Measurements from ENCODE around the gene LHFPL2. TPM values are rescaled to one million over a fixed set of nuclear protein-coding genes. Genes with fewer than 3 reads are reported as not detected.
"Not testable (repeated sequence)": the region's sequence is repeated elsewhere in the genome, so short reads cannot be mapped to it uniquely, and the experiment has no call there.

The LHFPL2 gene
- total and polyA plus RNA-seq, 4 donors: 6.5 to 49.4 (median 47.7) TPM

- H3K27me3 ChIP-seq (ENCODE audit: control insufficient read depth in 3 of 3, insufficient read depth in 3 of 3, low read length in 2 of 3): no peaks in the 10 kb centered on the region
- no peak for TF ChIP-seq CTCF (IDR thresholded peaks at IDR 0.05; ENCODE audit: control extremely low read depth, extremely low read depth)
- no peak overlapping the region for H3K27ac ChIP-seq (ENCODE audit: low read depth in 1 of 2, low read length in 1 of 2)
- no peak overlapping the region for H3K4me3 ChIP-seq
- DNase-seq: no peak
- WGBS, 2 donors: 95 to 96% methylated on average over 5 of the region's 5 CpGs
- H3K36me3 ChIP-seq (ENCODE audit: control insufficient read depth in 4 of 4, insufficient read depth in 4 of 4, low read length in 4 of 4): no peaks in the 10 kb centered on the region
- H3K4me1 ChIP-seq (ENCODE audit: control insufficient read depth in 5 of 5, insufficient read depth in 5 of 5, low read length in 5 of 5): peaks cover 0 to 10% (median 1%) of the 10 kb centered on the region in 5 donors
- no peak for ATAC-seq (ENCODE audit: insufficient read depth, low FRiP score)
- H3K9ac ChIP-seq (ENCODE audit: insufficient read depth in 1 of 2, low read length in 2 of 2): no peak overlapping the region
- no peaks in the 10 kb centered on the region for H3K9me3 ChIP-seq (ENCODE audit: control insufficient read depth in 4 of 4, insufficient read depth in 3 of 4, low read length in 3 of 4)
Measured at GRCh38 chr5:78667461-78668103, 19.0 kb upstream of the LHFPL2 start.

GRCh38 chr5:78666975-78667374 is 18.4 kb upstream of the LHFPL2 start:
- not testable (repeated sequence) for DNase-seq; H3K27ac ChIP-seq (ENCODE audit: low read depth in 1 of 2, low read length in 1 of 2); H3K4me1 ChIP-seq (ENCODE audit: control insufficient read depth in 5 of 5, insufficient read depth in 5 of 5, low read length in 5 of 5); ATAC-seq (ENCODE audit: insufficient read depth, low FRiP score); H3K9me3 ChIP-seq (ENCODE audit: control insufficient read depth in 4 of 4, insufficient read depth in 3 of 4, low read length in 3 of 4); H3K36me3 ChIP-seq (ENCODE audit: control insufficient read depth in 4 of 4, insufficient read depth in 4 of 4, low read length in 4 of 4); H3K27me3 ChIP-seq (ENCODE audit: control insufficient read depth in 3 of 3, insufficient read depth in 3 of 3, low read length in 2 of 3); H3K4me3 ChIP-seq; H3K9ac ChIP-seq (ENCODE audit: insufficient read depth in 1 of 2, low read length in 2 of 2)
- WGBS, 2 donors: 93 to 96% methylated on average over 1 of the region's 1 CpG

- H3K4me3 ChIP-seq: no peak overlapping the region
- no peak overlapping the region for H3K27ac ChIP-seq (ENCODE audit: low read depth in 1 of 2, low read length in 1 of 2)
- H3K36me3 ChIP-seq (ENCODE audit: control insufficient read depth in 4 of 4, insufficient read depth in 4 of 4, low read length in 4 of 4): no peaks in the 10 kb centered on the region
- peaks cover 0 to 2% (median 0%) of the 10 kb centered on the region in 5 donors for H3K4me1 ChIP-seq (ENCODE audit: control insufficient read depth in 5 of 5, insufficient read depth in 5 of 5, low read length in 5 of 5)
- ATAC-seq (ENCODE audit: insufficient read depth, low FRiP score) (no peak), DNase-seq (peak in 1 of 3 donors; percentile 32)
- TF ChIP-seq CTCF (IDR thresholded peaks at IDR 0.05; ENCODE audit: control extremely low read depth, extremely low read depth): no peak
- no peaks in the 10 kb centered on the region for H3K9me3 ChIP-seq (ENCODE audit: control insufficient read depth in 4 of 4, insufficient read depth in 3 of 4, low read length in 3 of 4)
- no peak overlapping the region for H3K9ac ChIP-seq (ENCODE audit: insufficient read depth in 1 of 2, low read length in 2 of 2)
- WGBS, 2 donors: 67 to 79% methylated on average over 3 of the region's 3 CpGs
- H3K27me3 ChIP-seq (ENCODE audit: control insufficient read depth in 3 of 3, insufficient read depth in 3 of 3, low read length in 2 of 3): no peaks in the 10 kb centered on the region
Measured at GRCh38 chr5:78666041-78666444, 17.5 kb upstream of the LHFPL2 start.

GRCh38 chr5:78665534-78665933 is 17.0 kb upstream of the LHFPL2 start:
- H3K9me3 ChIP-seq (ENCODE audit: control insufficient read depth in 4 of 4, insufficient read depth in 3 of 4, low read length in 3 of 4): no peaks in the 10 kb centered on the region
- no peaks in the 10 kb centered on the region for H3K36me3 ChIP-seq (ENCODE audit: control insufficient read depth in 4 of 4, insufficient read depth in 4 of 4, low read length in 4 of 4)
- WGBS, 2 donors: 90 to 95% methylated on average over 3 of the region's 3 CpGs
- DNase-seq: no peak
- no peak for ATAC-seq (ENCODE audit: insufficient read depth, low FRiP score)
- peaks cover 0 to 3% (median 0%) of the 10 kb centered on the region in 5 donors for H3K4me1 ChIP-seq (ENCODE audit: control insufficient read depth in 5 of 5, insufficient read depth in 5 of 5, low read length in 5 of 5)
- H3K27ac ChIP-seq (ENCODE audit: low read depth in 1 of 2, low read length in 1 of 2): no peak overlapping the region
- no peak for TF ChIP-seq CTCF (IDR thresholded peaks at IDR 0.05; ENCODE audit: control extremely low read depth, extremely low read depth)
- H3K9ac ChIP-seq (ENCODE audit: insufficient read depth in 1 of 2, low read length in 2 of 2): no peak overlapping the region
- H3K4me3 ChIP-seq: no peak overlapping the region
- no peaks in the 10 kb centered on the region for H3K27me3 ChIP-seq (ENCODE audit: control insufficient read depth in 3 of 3, insufficient read depth in 3 of 3, low read length in 2 of 3)
